NB4 (cell line): ENCODE measurements around the gene NT5DC4.

Experiments used
- DNase-seq: peaks from one replicate; pipeline ENCODE4 v3.0.0; 2010; ENCODE audit warnings: low read depth
- H3K4me3 ChIP-seq: one replicate; pipeline ENCODE4 v1.5.1; 2011; ENCODE audit warnings: mild to moderate bottlenecking, low read depth, low read length, moderate library complexity
- CTCF ChIP-seq: IDR thresholded peaks from one replicate; pipeline ENCODE4 v1.5.1; 2012; ENCODE audit warnings: low read depth, low read length
- MAX ChIP-seq: IDR thresholded peaks from 2 replicates; pipeline ENCODE4 v1.6.1; 2011; ENCODE audit warnings: low read depth, low read length
- MYC ChIP-seq: IDR thresholded peaks from 2 replicates; pipeline ENCODE4 v1.6.1; 2011; ENCODE audit warnings: low read depth, low read length
- POLR2A ChIP-seq: IDR thresholded peaks from 2 replicates; pipeline ENCODE4 v1.6.1; 2011; ENCODE audit warnings: mild to moderate bottlenecking; ENCODE audit not compliant: insufficient read length; ENCODE audit errors: extremely low read depth

Gene NT5DC4

GRCh38 chr2:112782234-112782799 is 61.5 kb downstream of the NT5DC4 start:
- TF ChIP-seq CTCF, result no peak
- no peak for TF ChIP-seq POLR2A
- no peak for TF ChIP-seq MAX
- TF ChIP-seq MYC, result no peak
- DNase-seq, result no peak
- no peak overlapping the region for H3K4me3 ChIP-seq

- H3K4me3 ChIP-seq, result no peak overlapping the region
- no peak for DNase-seq
- TF ChIP-seq MYC (no peak), CTCF (no peak), POLR2A (no peak), MAX (no peak)
Observed at GRCh38 chr2:112783187-112783714, 62.4 kb downstream of the NT5DC4 start.

GRCh38 chr2:112784199-112785189 is 63.7 kb downstream of the NT5DC4 start, which contains the start of gene IL1A:
Gene IL1A (minus strand): TSS chr2:112784493. CDS start chr2:112783770, 723 bp downstream.
- H3K4me3 ChIP-seq, result peak within 1 kb of the TSS; percentile 37
- DNase-seq, result peak; percentile 74
- TF ChIP-seq MYC (no peak), MAX (no peak), POLR2A (no peak), CTCF (no peak)

- no peak for TF ChIP-seq MAX
- TF ChIP-seq POLR2A, result no peak
- TF ChIP-seq MYC, result no peak
- no peak for TF ChIP-seq CTCF
- DNase-seq, result no peak
- no peak overlapping the region for H3K4me3 ChIP-seq
Observed at GRCh38 chr2:112787294-112787693, 66.5 kb downstream of the NT5DC4 start.

GRCh38 chr2:112787729-112788393 is 67.0 kb downstream of the NT5DC4 start:
- no peak for TF ChIP-seq MAX
- TF ChIP-seq CTCF, result no peak
- TF ChIP-seq MYC, result peak; percentile 8; the same call in 1 of the 2 replicates
- TF ChIP-seq POLR2A, result no peak
- H3K4me3 ChIP-seq, result no peak overlapping the region
- DNase-seq, result peak; percentile 91
